HG03108 (cell line): ENCODE results near the gene MLPH.

Experiments used
- ATAC-seq: cut with Tn5 transposase; IDR thresholded peaks from one replicate; pipeline ENCODE4 v1.9.1; 2021; ENCODE audit warnings: moderate library complexity; ENCODE audit not compliant: unreplicated experiment

Gene MLPH

DNA sequence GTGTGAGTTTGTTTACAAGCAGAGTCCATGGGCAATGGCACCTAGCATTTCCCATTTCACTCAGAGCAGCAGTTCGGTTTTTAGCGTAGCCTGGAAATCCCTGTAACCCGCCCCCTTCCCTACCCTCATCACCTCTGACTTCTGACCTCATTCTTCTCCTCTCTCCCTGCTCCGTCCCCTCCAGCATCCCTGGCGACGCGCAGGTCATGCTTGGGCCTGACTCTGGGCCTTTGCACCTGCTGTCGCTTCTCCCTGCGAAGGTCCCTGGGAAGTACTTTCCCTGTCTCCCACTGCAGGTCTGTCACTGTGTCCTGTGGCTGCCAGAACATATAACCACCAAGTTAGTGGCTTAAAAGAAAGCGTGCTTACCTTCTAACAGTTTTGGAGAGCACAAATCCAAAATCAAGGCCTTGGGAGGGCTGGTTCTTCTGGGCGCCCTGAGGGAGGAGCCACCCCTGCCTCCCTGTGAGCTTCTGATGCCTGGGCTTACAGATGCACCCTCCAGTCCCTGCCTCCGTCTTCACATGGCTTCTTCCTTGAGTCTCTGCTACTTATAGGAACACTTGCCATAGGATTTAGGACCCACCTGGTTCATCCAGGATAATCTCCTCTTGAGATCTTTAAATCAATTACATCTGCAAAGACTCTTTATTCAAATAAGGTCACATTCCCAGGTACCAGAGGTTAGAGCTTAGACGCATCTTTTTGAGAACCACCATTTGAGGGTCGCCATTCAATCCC is 111.6 kb downstream of the MLPH start:
- no peak for ATAC-seq

DNA sequence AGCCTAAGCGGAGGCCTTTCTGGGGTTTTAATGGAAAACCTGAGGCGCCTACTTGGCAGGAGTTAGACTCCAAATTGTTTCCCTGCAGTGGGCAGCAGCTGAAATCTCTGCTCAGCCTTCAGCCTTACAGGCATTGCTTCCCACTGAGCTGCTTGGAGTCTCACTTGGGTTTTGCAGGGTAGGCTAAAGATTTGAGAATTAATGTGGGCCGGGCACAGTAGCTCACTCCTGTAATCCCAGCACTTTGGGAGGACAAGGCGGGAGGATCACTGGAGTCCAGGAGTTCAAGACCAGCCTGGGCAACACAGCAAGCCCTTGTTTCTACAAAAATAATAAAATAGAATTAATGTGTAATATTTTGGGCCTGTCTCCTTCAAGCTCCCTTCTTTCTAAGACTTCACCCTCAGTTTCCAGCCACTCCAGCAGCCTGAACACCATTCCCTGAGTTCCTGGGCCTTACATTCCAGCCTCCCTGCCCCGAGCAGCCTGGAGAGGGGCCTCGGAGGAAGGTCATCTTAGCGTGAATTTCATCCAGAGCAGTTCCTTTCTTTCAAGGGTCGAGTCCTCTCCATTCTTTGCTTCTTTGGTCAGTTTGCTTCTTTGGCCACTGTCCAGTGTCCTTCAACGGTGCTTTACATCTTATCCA is 112.5 kb downstream of the MLPH start:
- no peak for ATAC-seq

GRCh38 chr2:237600205-237600846 is 113.3 kb downstream of the MLPH start:
- no peak for ATAC-seq

DNA sequence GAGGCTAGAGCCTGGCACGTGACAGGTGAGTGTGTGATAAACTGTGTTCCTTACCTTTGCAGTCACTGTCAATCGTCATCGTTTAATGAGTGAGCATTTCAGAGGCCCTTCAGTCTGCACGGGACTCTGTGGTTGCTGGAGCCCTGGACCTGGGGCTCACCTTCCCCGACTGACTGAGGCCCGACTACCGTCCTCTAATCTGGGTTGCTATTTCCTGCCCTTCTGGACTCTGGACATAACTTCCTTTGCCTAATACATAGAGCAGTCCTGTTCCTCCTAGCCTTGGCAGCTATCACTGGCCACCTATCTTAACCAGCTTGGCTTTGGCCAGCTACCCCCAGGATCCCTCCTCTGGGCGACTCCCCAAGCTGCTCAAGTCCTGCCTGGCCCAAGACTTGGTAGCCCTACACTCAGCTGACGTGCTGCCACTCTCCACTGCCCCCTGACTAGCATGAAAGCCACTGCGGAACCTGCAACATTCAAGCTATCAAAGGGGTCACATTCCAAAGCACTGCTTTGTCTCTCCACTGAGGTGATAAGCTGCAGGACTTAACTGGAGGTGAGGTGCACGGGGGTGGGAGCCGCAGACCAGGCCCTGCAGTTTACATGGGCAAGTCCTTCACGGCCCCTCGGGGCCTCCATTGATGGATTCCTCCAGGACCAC is 114.5 kb downstream of the MLPH start:
- no peak for ATAC-seq

DNA sequence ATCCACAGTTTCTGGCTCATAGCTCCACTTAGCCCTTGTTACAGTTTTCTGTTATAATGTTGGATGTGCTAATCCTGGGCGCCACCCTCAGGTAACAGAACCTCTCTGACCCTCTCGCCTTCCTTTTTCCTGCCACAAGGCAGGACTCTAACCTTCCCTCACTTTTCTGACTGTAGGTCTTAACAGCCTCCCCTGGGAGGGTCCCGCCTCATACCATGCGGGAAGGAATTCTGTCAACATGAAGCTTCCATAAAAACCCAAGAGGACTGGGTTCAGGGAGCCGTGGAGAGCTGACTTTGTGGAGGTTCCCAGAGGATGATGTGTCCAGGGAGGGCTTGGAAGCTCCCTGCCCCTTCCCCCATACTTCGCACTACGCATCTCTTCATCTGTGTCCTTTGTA is 115.4 kb downstream of the MLPH start:
- ATAC-seq, result no peak

GRCh38 chr2:237603049-237603717 is 116.1 kb downstream of the MLPH start:
- no peak for ATAC-seq

- ATAC-seq, result peak; percentile 89
Observed at GRCh38 chr2:237603718-237604362, 116.8 kb downstream of the MLPH start.

GRCh38 chr2:237604391-237604790 is 117.3 kb downstream of the MLPH start:
- no peak for ATAC-seq
